Effector memory CD4-positive, alpha-beta T cell (primary cell): ENCODE data around the gene DOK3.

Experiments used
- DNase-seq, 3 donors: peaks; one replicate each; pipeline ENCODE4 v3.0.0-alpha.2; 2020
- H3K27ac ChIP-seq: 2 replicates; pipeline ENCODE4 v1.7.0; 2013; ENCODE audit warnings: mild to moderate bottlenecking, low read length, moderate library complexity; ENCODE audit not compliant: insufficient read depth, poor library complexity, severe bottlenecking
- H3K27me3 ChIP-seq: replicated peaks from 2 replicates; pipeline ENCODE4 v1.7.0; 2013; ENCODE audit warnings: mild to moderate bottlenecking, low read length; ENCODE audit not compliant: insufficient read depth, control insufficient read depth, poor library complexity, severe bottlenecking
- H3K36me3 ChIP-seq: 2 replicates; pipeline ENCODE4 v1.7.0; 2013; ENCODE audit warnings: mild to moderate bottlenecking, low read length, moderate library complexity; ENCODE audit not compliant: control insufficient read depth, insufficient read depth
- H3K4me1 ChIP-seq: 2 replicates; pipeline ENCODE4 v1.7.0; 2013; ENCODE audit warnings: low read length, mild to moderate bottlenecking; ENCODE audit not compliant: control insufficient read depth, insufficient read depth, poor library complexity, severe bottlenecking
- H3K4me3 ChIP-seq: 2 replicates; pipeline ENCODE4 v1.7.0; 2013; ENCODE audit warnings: low read length, low read depth, mild to moderate bottlenecking; ENCODE audit not compliant: insufficient read depth, poor library complexity, severe bottlenecking
- H3K9me3 ChIP-seq: 2 replicates; pipeline ENCODE4 v1.7.0; 2013; ENCODE audit warnings: mild to moderate bottlenecking, low read length, moderate library complexity; ENCODE audit not compliant: control insufficient read depth

Gene DOK3

GRCh38 chr5:177484902-177485549 lies 24.6 kb downstream of the DOK3 start:
- Histone ChIP-seq H3K27ac (no peak overlapping the region), H3K4me3 (no peak overlapping the region), H3K4me1 (no peaks in the 10 kb centered on the region), H3K36me3 (no peaks in the 10 kb centered on the region), H3K9me3 (no peaks in the 10 kb centered on the region), H3K27me3 (no peaks in the 10 kb centered on the region)
- DNase-seq, result no peak

GRCh38 chr5:177483994-177484901 lies 25.4 kb downstream of the DOK3 start:
- DNase-seq, result no peak
- no peak overlapping the region for H3K4me3 ChIP-seq
- H3K27me3 ChIP-seq, result no peaks in the 10 kb centered on the region
- no peaks in the 10 kb centered on the region for H3K36me3 ChIP-seq
- no peaks in the 10 kb centered on the region for H3K9me3 ChIP-seq
- no peaks in the 10 kb centered on the region for H3K4me1 ChIP-seq
- H3K27ac ChIP-seq, result no peak overlapping the region

- DNase-seq, result no peak
- Histone ChIP-seq H3K27ac (no peak overlapping the region), H3K27me3 (no peaks in the 10 kb centered on the region), H3K36me3 (no peaks in the 10 kb centered on the region), H3K9me3 (no peaks in the 10 kb centered on the region), H3K4me3 (no peak overlapping the region), H3K4me1 (no peaks in the 10 kb centered on the region)
Measured at GRCh38 chr5:177483042-177483441, 26.6 kb downstream of the DOK3 start.

- Histone ChIP-seq H3K4me1 (no peaks in the 10 kb centered on the region), H3K9me3 (no peaks in the 10 kb centered on the region), H3K36me3 (no peaks in the 10 kb centered on the region), H3K27me3 (no peaks in the 10 kb centered on the region), H3K27ac (no peak overlapping the region), H3K4me3 (no peak overlapping the region)
- no peak for DNase-seq
Measured at GRCh38 chr5:177482359-177482795, 27.2 kb downstream of the DOK3 start.

GRCh38 chr5:177479774-177480173 lies 29.9 kb downstream of the DOK3 start:
- no peak overlapping the region for H3K4me3 ChIP-seq
- H3K36me3 ChIP-seq, result no peaks in the 10 kb centered on the region
- H3K27ac ChIP-seq, result no peak overlapping the region

GRCh38 chr5:177478711-177479646 lies 30.6 kb downstream of the DOK3 start:
- Histone ChIP-seq H3K27ac (no peak overlapping the region), H3K36me3 (no peaks in the 10 kb centered on the region)

More at GRCh38 chr5:177479774-177480173, 29.9 kb downstream of the DOK3 start:
- Histone ChIP-seq H3K4me1 (no peaks in the 10 kb centered on the region), H3K27me3 (no peaks in the 10 kb centered on the region), H3K9me3 (no peaks in the 10 kb centered on the region)
- DNase-seq, result no peak

GRCh38 chr5:177477701-177478477 lies 31.7 kb downstream of the DOK3 start:
- no peak overlapping the region for H3K27ac ChIP-seq
- H3K4me3 ChIP-seq, result no peak overlapping the region
- H3K4me1 ChIP-seq, result no peaks in the 10 kb centered on the region
- H3K9me3 ChIP-seq, result no peaks in the 10 kb centered on the region
- H3K36me3 ChIP-seq, result no peaks in the 10 kb centered on the region
- H3K27me3 ChIP-seq, result no peaks in the 10 kb centered on the region
- DNase-seq, result no peak

More at GRCh38 chr5:177478711-177479646, 30.6 kb downstream of the DOK3 start:
- Histone ChIP-seq H3K4me3 (no peak overlapping the region), H3K9me3 (no peaks in the 10 kb centered on the region), H3K27me3 (no peaks in the 10 kb centered on the region), H3K4me1 (no peaks in the 10 kb centered on the region)
- no peak for DNase-seq

GRCh38 chr5:177476531-177477233 lies 32.9 kb downstream of the DOK3 start:
- H3K4me1 ChIP-seq, result peaks cover 10% of the 10 kb centered on the region
- DNase-seq, result no peak
- no peaks in the 10 kb centered on the region for H3K9me3 ChIP-seq
- H3K27me3 ChIP-seq, result no peaks in the 10 kb centered on the region
- H3K36me3 ChIP-seq, result no peaks in the 10 kb centered on the region
- H3K4me3 ChIP-seq, result no peak overlapping the region
- no peak overlapping the region for H3K27ac ChIP-seq
